ENCODE measurements around the gene TRIM41. TPM values are rescaled to one million over a fixed set of nuclear protein-coding genes. Genes with fewer than 3 reads are reported as not detected.

The TRIM41 gene
- total and polyA plus RNA-seq, 2 of the 13 experiments (the other 11 are each of a cell fraction or from before 2014, with no cell fraction given), result 10.2 to 16.7 TPM

DNA sequence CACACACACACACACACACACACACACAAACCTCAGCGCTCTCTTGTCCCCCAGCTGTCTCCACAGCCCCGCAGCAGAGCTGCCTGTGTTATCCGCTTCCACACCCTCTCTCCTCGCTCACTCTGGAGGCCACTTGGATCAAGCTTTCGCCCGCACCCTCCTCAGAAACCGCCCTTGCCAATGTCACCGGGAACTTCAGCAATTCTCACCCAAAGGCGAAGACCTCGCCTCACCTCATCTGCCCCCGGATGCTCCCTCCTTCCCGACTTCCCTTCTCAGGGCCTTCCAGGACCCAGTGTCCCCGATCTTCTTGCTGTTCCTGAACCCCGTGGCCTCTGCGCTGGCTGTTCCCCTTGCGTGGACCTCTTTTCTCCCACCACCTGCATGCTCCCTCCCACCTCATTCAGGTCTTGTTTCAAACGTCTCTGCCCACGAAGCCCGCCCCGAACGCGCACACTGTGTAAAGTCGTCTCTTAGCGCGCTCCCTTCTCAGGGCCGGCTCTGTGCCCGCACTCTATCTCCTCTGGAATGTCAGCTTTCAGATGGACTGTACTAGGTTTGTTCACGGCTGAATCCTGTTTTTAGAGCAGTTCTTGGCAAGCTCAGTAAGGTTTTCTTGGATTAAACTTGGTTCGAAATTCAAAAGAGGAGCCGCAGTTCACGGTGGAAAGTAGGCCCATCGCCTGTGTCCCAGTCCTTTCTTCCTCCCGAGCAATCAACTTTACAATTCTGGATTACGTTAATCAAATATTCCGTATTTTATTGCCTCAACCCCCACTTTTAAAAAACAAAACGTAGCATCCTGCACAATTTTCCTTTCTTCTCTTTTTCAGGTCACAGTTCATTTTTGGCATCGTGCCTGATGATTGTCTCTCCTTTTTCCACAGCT, 17.1 kb upstream of the TRIM41 start (continued):
- TF ChIP-seq ZNF556 (CRISPR knock-in tag; IDR thresholded peaks at IDR 0.05; ENCODE audit: borderline replicate concordance) (0 out of 2 replicates have a peak, but pooled peaks have one; percentile 8), SAP130 (CRISPR knock-in tag; IDR thresholded peaks at IDR 0.05; ENCODE audit: low read depth) (0 out of 2 replicates have a peak, but pooled peaks have one; percentile 7), HCFC1 (IDR thresholded peaks at IDR 0.05; ENCODE audit: low read depth, low read length) (no peak), MTA1 (CRISPR knock-in tag; IDR thresholded peaks at IDR 0.05; ENCODE audit: borderline replicate concordance) (peak; percentile 37; the same call in 1 of the 2 replicates), ZNF83 (CRISPR knock-in tag; IDR thresholded peaks at IDR 0.05; ENCODE audit: borderline replicate concordance) (no peak), ZNF343 (CRISPR knock-in tag; IDR thresholded peaks at IDR 0.05) (peak; percentile 51; the same call in 1 of the 2 replicates)
- TF ChIP-seq, protein P1, sequence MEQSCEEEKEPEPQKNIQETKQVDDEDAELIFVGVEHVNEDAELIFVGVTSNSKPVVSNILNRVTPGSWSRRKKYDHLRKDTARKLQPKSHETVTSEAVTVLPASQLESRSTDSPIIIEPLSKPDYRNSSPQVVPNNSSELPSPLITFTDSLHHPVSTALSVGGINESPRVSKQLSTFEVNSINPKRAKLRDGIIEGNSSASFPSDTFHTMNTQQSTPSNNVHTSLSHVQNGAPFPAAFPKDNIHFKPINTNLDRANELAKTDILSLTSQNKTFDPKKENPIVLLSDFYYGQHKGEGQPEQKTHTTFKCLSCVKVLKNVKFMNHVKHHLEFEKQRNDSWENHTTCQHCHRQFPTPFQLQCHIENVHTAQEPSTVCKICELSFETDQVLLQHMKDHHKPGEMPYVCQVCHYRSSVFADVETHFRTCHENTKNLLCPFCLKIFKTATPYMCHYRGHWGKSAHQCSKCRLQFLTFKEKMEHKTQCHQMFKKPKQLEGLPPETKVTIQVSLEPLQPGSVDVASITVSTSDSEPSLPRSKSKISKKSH (CRISPR knock-in tag; IDR thresholded peaks at IDR 0.05; ENCODE audit: borderline replicate concordance), result no peak
- TF ChIP-seq, protein P2, sequence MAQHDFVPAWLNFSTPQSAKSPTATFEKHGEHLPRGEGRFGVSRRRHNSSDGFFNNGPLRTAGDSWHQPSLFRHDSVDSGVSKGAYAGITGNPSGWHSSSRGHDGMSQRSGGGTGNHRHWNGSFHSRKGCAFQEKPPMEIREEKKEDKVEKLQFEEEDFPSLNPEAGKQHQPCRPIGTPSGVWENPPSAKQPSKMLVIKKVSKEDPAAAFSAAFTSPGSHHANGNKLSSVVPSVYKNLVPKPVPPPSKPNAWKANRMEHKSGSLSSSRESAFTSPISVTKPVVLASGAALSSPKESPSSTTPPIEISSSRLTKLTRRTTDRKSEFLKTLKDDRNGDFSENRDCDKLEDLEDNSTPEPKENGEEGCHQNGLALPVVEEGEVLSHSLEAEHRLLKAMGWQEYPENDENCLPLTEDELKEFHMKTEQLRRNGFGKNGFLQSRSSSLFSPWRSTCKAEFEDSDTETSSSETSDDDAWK (CRISPR knock-in tag; IDR thresholded peaks at IDR 0.05), result no peak
- TF ChIP-seq, protein P3, sequence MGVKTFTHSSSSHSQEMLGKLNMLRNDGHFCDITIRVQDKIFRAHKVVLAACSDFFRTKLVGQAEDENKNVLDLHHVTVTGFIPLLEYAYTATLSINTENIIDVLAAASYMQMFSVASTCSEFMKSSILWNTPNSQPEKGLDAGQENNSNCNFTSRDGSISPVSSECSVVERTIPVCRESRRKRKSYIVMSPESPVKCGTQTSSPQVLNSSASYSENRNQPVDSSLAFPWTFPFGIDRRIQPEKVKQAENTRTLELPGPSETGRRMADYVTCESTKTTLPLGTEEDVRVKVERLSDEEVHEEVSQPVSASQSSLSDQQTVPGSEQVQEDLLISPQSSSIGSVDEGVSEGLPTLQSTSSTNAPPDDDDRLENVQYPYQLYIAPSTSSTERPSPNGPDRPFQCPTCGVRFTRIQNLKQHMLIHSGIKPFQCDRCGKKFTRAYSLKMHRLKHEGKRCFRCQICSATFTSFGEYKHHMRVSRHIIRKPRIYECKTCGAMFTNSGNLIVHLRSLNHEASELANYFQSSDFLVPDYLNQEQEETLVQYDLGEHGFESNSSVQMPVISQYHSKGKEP (CRISPR knock-in tag; IDR thresholded peaks at IDR 0.05), result no peak
